OCI-LY3 (cell line): Measurements from ENCODE around the gene OR2W3.

Experiments
- CTCF ChIP-seq: fragments of 200-600, 300-600 bp; sonication (generic); IDR thresholded peaks from 2 replicates; pipeline ENCODE4 v1.5.1; 2014; ENCODE audit warnings: antibody characterized with exemption, low read length, low read depth
- EZH2phosphoT487 ChIP-seq: fragments of 200-600 bp; shearing (Covaris generic); IDR thresholded peaks from 2 replicates; pipeline ENCODE4 v1.6.1; 2018; ENCODE audit warnings: antibody characterized with exemption, mixed run types, low read depth

- no peak for TF ChIP-seq CTCF
- no peak for TF ChIP-seq EZH2phosphoT487
Measured at GRCh38 chr1:247905910-247906503, 10.6 kb downstream of the OR2W3 start.
